Caco-2 (cell line): Measurements from ENCODE around the gene GAP43. TPM values are rescaled to one million over a fixed set of nuclear protein-coding genes. Genes with fewer than 3 reads are reported as not detected.
"Not testable (repeated sequence)": the region's sequence is repeated elsewhere in the genome, so short reads cannot be mapped to it uniquely, and the experiment has no call there.

Source experiments
- BruUV-seq: library from RNA; stranded (reverse); fragments of 400-500 nt; replicated peaks from 2 replicates; lab custom pipeline; 2021; lab: Mats Ljungman, UMichigan
- CTCF ChIA-PET: fragments of 300-600 bp; sonication (Branson Sonifier 250); formaldehyde crosslinking; loops from one replicate; lab custom pipeline; 2022; ENCODE audit warnings: antibody characterized with exemption; lab: Charles Lee
- POLR2A ChIA-PET: fragments of 300-600 bp; sonication (Branson Sonifier 250); formaldehyde crosslinking; loops from one replicate; lab custom pipeline; 2022; ENCODE audit warnings: antibody characterized with exemption; lab: Charles Lee
- DNase-seq, 2 experiments: peaks; one replicate each; pipeline versions ENCODE4 v3.0.0 to v3.0.0-alpha.2; 2020 to 2022
- H3K27me3 ChIP-seq: replicated peaks from 2 replicates; pipeline ENCODE4 v1.6.0; 2011; ENCODE audit warnings: low read length; ENCODE audit not compliant: control insufficient read depth, insufficient read depth
- H3K36me3 ChIP-seq: 2 replicates; pipeline ENCODE4 v1.5.1; 2011; ENCODE audit warnings: low read length; ENCODE audit not compliant: control insufficient read depth, insufficient read depth
- H3K4me1 ChIP-seq: fragments of 250-450 bp; sonication (Bioruptor Pico); 2 replicates; pipeline ENCODE4 v1.5.1; 2020; ENCODE audit warnings: mild to moderate bottlenecking
- H3K4me3 ChIP-seq: 2 replicates; pipeline ENCODE4 v1.5.1; 2011; ENCODE audit warnings: low read depth, mild to moderate bottlenecking, control low read depth, low read length
- H3K9me3 ChIP-seq: fragments of 250-450 bp; sonication (Bioruptor Pico); 2 replicates; pipeline ENCODE4 v1.5.1; 2020; ENCODE audit warnings: mild to moderate bottlenecking, moderate library complexity
- H3K27ac Mint-ChIP-seq: one replicate; pipeline ENCODE4 v1.8.0; 2022; ENCODE audit warnings: mixed read lengths; ENCODE audit not compliant: unreplicated experiment
- H3K27me3 Mint-ChIP-seq: one replicate; pipeline ENCODE4 v1.8.0; 2022; ENCODE audit warnings: mixed read lengths; ENCODE audit not compliant: insufficient read depth, unreplicated experiment
- H3K36me3 Mint-ChIP-seq: one replicate; pipeline ENCODE4 v1.8.0; 2022; ENCODE audit warnings: mild to moderate bottlenecking, mixed read lengths; ENCODE audit not compliant: insufficient read depth, unreplicated experiment
- H3K4me1 Mint-ChIP-seq: one replicate; pipeline ENCODE4 v1.8.0; 2022; ENCODE audit warnings: low read depth, mixed read lengths; ENCODE audit not compliant: unreplicated experiment
- H3K4me3 Mint-ChIP-seq: one replicate; pipeline ENCODE4 v1.8.0; 2022; ENCODE audit warnings: mild to moderate bottlenecking, moderate library complexity, mixed read lengths; ENCODE audit not compliant: unreplicated experiment
- H3K9me3 Mint-ChIP-seq: one replicate; pipeline ENCODE4 v1.8.0; 2022; ENCODE audit warnings: mixed read lengths; ENCODE audit not compliant: unreplicated experiment
- intact Hi-C: fragments of 100-400 bp; cut with micrococcal nuclease; formaldehyde crosslinking; loops from one replicate; pipeline ENCODE4 v1.10.0; 2022; ENCODE audit not compliant: unreplicated experiment
- total RNA-seq: library from RNA; stranded (reverse); gene quantifications from 2 replicates; pipeline ENCODE4 v1.2.3, GENCODE V29; 2022
- TF ChIP-seq, protein P1 (sequence below), 2 experiments: fragments of 200-600 bp in 1 of 2; IDR thresholded peaks; 1 replicate in 1 of 2; 2 replicates in 1 of 2; pipeline versions ENCODE4 v1.5.1 to v1.8.0; 2011 to 2022; ENCODE audit warnings: antibody characterized with exemption in 1 of 2, control low read depth in 1 of 2, inconsistent platforms in 1 of 2, low read depth in 1 of 2, low read length in 1 of 2, mild to moderate bottlenecking in 1 of 2, moderate library complexity in 1 of 2; ENCODE audit not compliant: insufficient read depth in 1 of 2, severe bottlenecking in 1 of 2, unreplicated experiment in 1 of 2

Gene GAP43
- total RNA-seq, 1 experiment from 2014 or later: not detected

DNA sequence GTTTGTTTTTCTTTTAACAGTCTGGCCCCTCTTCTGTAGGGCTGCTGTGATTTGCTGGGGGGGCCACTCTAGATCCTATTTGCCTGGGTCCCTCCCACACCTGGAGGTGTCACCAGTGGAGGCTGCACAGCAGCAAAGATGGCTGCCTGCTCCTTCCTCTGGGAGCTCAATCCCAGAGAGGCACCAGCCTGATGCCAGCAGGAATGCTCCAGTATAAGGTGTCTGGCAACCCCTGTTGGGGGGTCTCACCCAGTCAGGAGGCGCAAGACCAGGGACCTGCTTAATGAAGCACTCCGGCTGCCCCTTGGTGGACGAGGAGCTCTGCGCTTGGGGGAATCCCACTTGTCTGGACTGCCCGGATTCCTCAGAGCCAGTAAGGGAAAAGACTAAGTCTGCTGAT, 118.3 kb downstream of the GAP43 start:
- ChIA-PET CTCF (no interaction called here), POLR2A (no interaction called here)
- intact Hi-C loops: no loop called here
- TF ChIP-seq, protein P1, sequence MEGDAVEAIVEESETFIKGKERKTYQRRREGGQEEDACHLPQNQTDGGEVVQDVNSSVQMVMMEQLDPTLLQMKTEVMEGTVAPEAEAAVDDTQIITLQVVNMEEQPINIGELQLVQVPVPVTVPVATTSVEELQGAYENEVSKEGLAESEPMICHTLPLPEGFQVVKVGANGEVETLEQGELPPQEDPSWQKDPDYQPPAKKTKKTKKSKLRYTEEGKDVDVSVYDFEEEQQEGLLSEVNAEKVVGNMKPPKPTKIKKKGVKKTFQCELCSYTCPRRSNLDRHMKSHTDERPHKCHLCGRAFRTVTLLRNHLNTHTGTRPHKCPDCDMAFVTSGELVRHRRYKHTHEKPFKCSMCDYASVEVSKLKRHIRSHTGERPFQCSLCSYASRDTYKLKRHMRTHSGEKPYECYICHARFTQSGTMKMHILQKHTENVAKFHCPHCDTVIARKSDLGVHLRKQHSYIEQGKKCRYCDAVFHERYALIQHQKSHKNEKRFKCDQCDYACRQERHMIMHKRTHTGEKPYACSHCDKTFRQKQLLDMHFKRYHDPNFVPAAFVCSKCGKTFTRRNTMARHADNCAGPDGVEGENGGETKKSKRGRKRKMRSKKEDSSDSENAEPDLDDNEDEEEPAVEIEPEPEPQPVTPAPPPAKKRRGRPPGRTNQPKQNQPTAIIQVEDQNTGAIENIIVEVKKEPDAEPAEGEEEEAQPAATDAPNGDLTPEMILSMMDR (IDR thresholded peaks at IDR 0.05; ENCODE audit: insufficient read depth in 1 of 2, low read depth in 1 of 2, low read length in 1 of 2, severe bottlenecking in 1 of 2, unreplicated experiment in 1 of 2): no peak
- Mint-ChIP-seq H3K27ac (no peak overlapping the region), H3K36me3 (no peaks in the 10 kb centered on the region), H3K4me3 (no peak overlapping the region), H3K4me1 (no peaks in the 10 kb centered on the region), H3K27me3 (peaks cover 3% of the 10 kb centered on the region), H3K9me3 (peaks cover 37% of the 10 kb centered on the region)
- DNase-seq: no peak
- H3K9me3 ChIP-seq: peaks cover 2% of the 10 kb centered on the region; the same call in 1 of the 2 replicates
- no peaks in the 10 kb centered on the region for H3K4me1 ChIP-seq
- no TSS peak for BruUV-seq
- H3K36me3 ChIP-seq: no peaks in the 10 kb centered on the region
- no peaks in the 10 kb centered on the region for H3K27me3 ChIP-seq
- no peak overlapping the region for H3K4me3 ChIP-seq

DNA sequence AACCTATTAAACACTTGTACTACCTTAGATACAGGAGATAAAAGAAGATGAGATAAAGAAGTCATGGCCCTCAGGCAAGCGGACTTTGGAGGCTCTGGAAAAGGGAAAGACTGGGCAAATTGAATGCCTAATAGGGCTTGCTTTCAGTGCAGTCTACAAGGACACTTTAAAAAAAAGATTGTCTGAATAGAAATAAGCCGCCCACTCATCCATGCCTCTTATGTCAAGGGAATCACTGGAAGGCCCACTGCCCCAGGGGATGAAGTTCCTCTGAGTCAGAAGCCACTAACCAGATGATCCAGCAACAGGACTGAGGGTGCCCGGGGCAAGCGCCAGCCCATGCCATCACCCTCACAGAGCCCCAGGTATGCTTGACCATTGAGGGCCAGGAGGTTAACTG, 121.2 kb downstream of the GAP43 start:
- CTCF ChIA-PET, H3K27ac Mint-ChIP-seq, H3K36me3 Mint-ChIP-seq, H3K36me3 ChIP-seq, intact Hi-C loops, H3K4me1 ChIP-seq, H3K27me3 ChIP-seq, H3K4me1 Mint-ChIP-seq, POLR2A ChIA-PET, DNase-seq, BruUV-seq, H3K4me3 ChIP-seq, H3K4me3 Mint-ChIP-seq, H3K9me3 ChIP-seq, H3K27me3 Mint-ChIP-seq: not testable (repeated sequence)
- peaks cover 20% of the 10 kb centered on the region for H3K9me3 Mint-ChIP-seq

DNA sequence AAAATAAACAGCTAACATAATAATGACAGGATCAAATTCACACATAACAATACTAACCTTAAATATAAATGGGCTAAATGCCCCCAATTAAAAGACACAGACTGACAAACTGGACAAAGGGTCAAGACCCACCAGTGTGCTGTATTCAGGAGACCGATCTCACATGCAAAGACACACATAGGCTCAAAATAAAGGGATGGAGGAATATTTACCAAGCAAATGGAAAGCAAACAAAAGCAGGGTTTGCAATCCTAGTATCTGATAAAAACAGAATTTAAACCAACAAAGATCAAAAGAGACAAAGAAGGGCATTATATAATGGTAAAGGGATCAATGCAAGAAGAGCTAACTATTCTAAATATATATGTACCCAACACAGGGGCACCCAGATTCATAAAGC, 129.7 kb downstream of the GAP43 start:
- H3K4me1 Mint-ChIP-seq, H3K4me3 ChIP-seq, intact Hi-C loops, H3K27me3 ChIP-seq, H3K4me1 ChIP-seq, H3K27ac Mint-ChIP-seq, H3K36me3 ChIP-seq, BruUV-seq, POLR2A ChIA-PET, H3K9me3 ChIP-seq, H3K36me3 Mint-ChIP-seq, DNase-seq, CTCF ChIA-PET, H3K4me3 Mint-ChIP-seq: not testable (repeated sequence)
- H3K9me3 Mint-ChIP-seq: peaks cover 28% of the 10 kb centered on the region
- H3K27me3 Mint-ChIP-seq: peaks cover 11% of the 10 kb centered on the region

DNA sequence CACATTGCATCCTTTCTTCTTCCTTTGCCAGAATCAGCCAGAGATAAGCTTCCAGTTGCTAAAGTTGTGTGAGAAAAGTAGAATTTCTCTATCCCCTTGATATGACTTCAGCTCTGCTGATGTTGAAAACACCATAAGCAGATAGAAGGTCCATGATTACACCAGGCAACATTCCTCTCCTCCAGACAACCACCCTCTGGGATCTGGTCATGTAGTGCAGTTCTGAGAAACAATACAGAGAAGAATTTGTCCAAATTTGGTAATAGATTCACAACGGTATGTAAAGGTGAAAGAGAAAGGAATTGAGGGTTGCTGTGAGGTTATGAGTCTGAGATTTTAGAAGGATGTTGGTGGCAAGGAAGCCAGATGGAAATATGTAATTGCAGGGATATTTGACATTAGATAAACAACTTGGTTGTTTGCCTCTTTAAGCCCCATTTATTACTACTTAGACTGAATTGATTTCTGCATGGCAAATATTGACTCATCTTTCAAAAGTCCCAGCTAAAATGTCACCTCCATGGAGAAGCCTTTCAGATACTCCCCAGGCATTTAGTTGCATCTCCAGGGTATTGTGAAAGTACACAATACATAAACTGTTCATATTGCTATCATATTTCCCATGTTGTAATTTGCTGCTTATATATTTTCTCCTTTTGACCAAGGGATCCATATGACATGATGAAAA, 134.9 kb downstream of the GAP43 start:
- no peaks in the 10 kb centered on the region for H3K36me3 ChIP-seq
- TF ChIP-seq, protein P1 (IDR thresholded peaks at IDR 0.05; ENCODE audit: insufficient read depth in 1 of 2, low read depth in 1 of 2, low read length in 1 of 2, severe bottlenecking in 1 of 2, unreplicated experiment in 1 of 2): no peak
- H3K4me3 ChIP-seq: no peak overlapping the region
- H3K4me1 ChIP-seq: no peaks in the 10 kb centered on the region
- Mint-ChIP-seq H3K27me3 (peaks cover 4% of the 10 kb centered on the region), H3K36me3 (no peaks in the 10 kb centered on the region), H3K9me3 (peaks cover 11% of the 10 kb centered on the region), H3K4me3 (no peak overlapping the region), H3K4me1 (peaks cover under 1% of the 10 kb centered on the region), H3K27ac (no peak overlapping the region)
- no peaks in the 10 kb centered on the region for H3K9me3 ChIP-seq
- intact Hi-C loops: no loop called here
- no peak for DNase-seq
- no TSS peak for BruUV-seq
- no peaks in the 10 kb centered on the region for H3K27me3 ChIP-seq
- ChIA-PET POLR2A (no interaction called here), CTCF (no interaction called here)
